Esophagus squamous epithelium (tissue), 5 donors: ENCODE data around the gene GPAT2. TPM values are rescaled to one million over a fixed set of nuclear protein-coding genes. Genes with fewer than 3 reads are reported as not detected.
"Not testable (repeated sequence)": the region's sequence is repeated elsewhere in the genome, so short reads cannot be mapped to it uniquely, and the experiment has no call there.

Experiments
- DNase-seq: peaks from one replicate; lab custom pipeline; 2025; lab: John Stamatoyannopoulos, UW
- H3K27ac ChIP-seq, 4 donors: fragments of 200-600 bp; sonication (generic); one replicate each; pipeline ENCODE4 v1.5.1; 2016 to 2019; ENCODE audit warnings: mild to moderate bottlenecking in 1 of 4
- H3K27me3 ChIP-seq, 4 donors: fragments of 200-600 bp; sonication (generic); 1 replicate in 3 of 4; 2 replicates in 1 of 4; pipeline versions ENCODE4 v1.5.1 to v1.6.0; 2017 to 2021; ENCODE audit warnings: antibody characterized with exemption in 1 of 4
- H3K36me3 ChIP-seq, 3 donors: fragments of 200-600 bp; sonication (generic); one replicate each; pipeline ENCODE4 v1.5.1; 2016 to 2019
- H3K4me1 ChIP-seq, 3 donors: fragments of 200-600 bp; sonication (generic); one replicate each; pipeline ENCODE4 v1.5.1; 2017 to 2019
- H3K4me3 ChIP-seq, 4 donors: fragments of 200-600 bp; sonication (generic); 1 replicate in 3 of 4; 2 replicates in 1 of 4; pipeline ENCODE4 v1.5.1; 2016 to 2019; ENCODE audit warnings: mild to moderate bottlenecking in 2 of 4, moderate library complexity in 1 of 4
- H3K9me3 ChIP-seq, 3 donors: fragments of 200-600 bp; sonication (generic); one replicate each; pipeline ENCODE4 v1.5.1; 2016 to 2019
- CTCF ChIP-seq, 6 experiments: fragments of 450-650 bp in 4 of 6; fragments of 200-600 bp in 2 of 6; sonication (generic) in 2 of 6; IDR thresholded peaks; one replicate each; pipeline ENCODE4 v1.5.1; 2016 to 2019; ENCODE audit warnings: antibody characterized with exemption in 6 of 6, mild to moderate bottlenecking in 4 of 6, moderate library complexity in 4 of 6
- POLR2A ChIP-seq, 4 donors: fragments of 450-650 bp; IDR thresholded peaks; one replicate each; pipeline ENCODE4 v1.6.1; 2017; ENCODE audit warnings: antibody characterized with exemption in 4 of 4, mild to moderate bottlenecking in 4 of 4, moderate library complexity in 3 of 4
- WGBS, 2 donors: methylation state at CpG; one replicate each; pipeline ENCODE4 v1.1.5; 2018; 5-methylcytosine and 5-hydroxymethylcytosine counted together
- intact Hi-C: fragments of 100-400 bp; cut with DNase I; formaldehyde crosslinking; loops from one replicate; pipeline ENCODE4 v1.15.0; 2022
- total RNA-seq, 4 donors: library from RNA; depleted of rRNA; stranded (reverse); fragments of >200 nt; gene quantifications; one replicate each; pipeline ENCODE4 v1.1.0, GENCODE V29; 2016
- donor health status: DM: yes; HTN: yes; CAD: no.

The GPAT2 gene
- total RNA-seq, 4 donors from 2014 or later, result 0.18 to 2.1 (median 0.48) TPM

GRCh38 chr2:96049049-96049916 is 14.6 kb upstream of the GPAT2 start:
- H3K27ac ChIP-seq, H3K27me3 ChIP-seq, DNase-seq, H3K4me3 ChIP-seq, H3K4me1 ChIP-seq, H3K9me3 ChIP-seq, H3K36me3 ChIP-seq, intact Hi-C loops: not testable (repeated sequence)
- no CpG with 5 or more reads among the region's 18 CpGs for WGBS, 2 donors

GRCh38 chr2:96035554-96035953 is 838 bp upstream of the GPAT2 start:
- H3K9me3 ChIP-seq, H3K36me3 ChIP-seq, H3K4me1 ChIP-seq, H3K27me3 ChIP-seq, intact Hi-C loops, H3K27ac ChIP-seq, DNase-seq, H3K4me3 ChIP-seq: not testable (repeated sequence)
- no CpG with 5 or more reads among the region's 14 CpGs for WGBS, 2 donors

- DNase-seq, H3K36me3 ChIP-seq, H3K9me3 ChIP-seq, H3K4me3 ChIP-seq, H3K27ac ChIP-seq, H3K27me3 ChIP-seq, H3K4me1 ChIP-seq, intact Hi-C loops: not testable (repeated sequence)
- whole genome bisulfite sequencing, 2 donors, result no CpG with 5 or more reads among the region's 9 CpGs
These were observed 719 bp downstream of the GPAT2 start for GRCh38 chr2:96033997-96034396.

- H3K27ac ChIP-seq, H3K9me3 ChIP-seq, H3K4me3 ChIP-seq, H3K27me3 ChIP-seq, H3K36me3 ChIP-seq, intact Hi-C loops, H3K4me1 ChIP-seq, DNase-seq: not testable (repeated sequence)
- no CpG with 5 or more reads among the region's 16 CpGs for WGBS, 2 donors
These were observed 6.9 kb downstream of the GPAT2 start for GRCh38 chr2:96027725-96028325.

- H3K27ac ChIP-seq, H3K27me3 ChIP-seq, intact Hi-C loops, H3K9me3 ChIP-seq, H3K36me3 ChIP-seq, H3K4me3 ChIP-seq, H3K4me1 ChIP-seq, DNase-seq: not testable (repeated sequence)
- 80% methylated on average over 1 of the region's 6 CpGs; no CpG with 5 or more reads in 1 of the 2 donors for WGBS, 2 donors
These were observed 9.0 kb downstream of the GPAT2 start for GRCh38 chr2:96025755-96026154.

- TF ChIP-seq POLR2A (IDR thresholded peaks at IDR 0.05) (no peak), CTCF (IDR thresholded peaks at IDR 0.05) (no peak)
These were observed 9.6 kb downstream of the GPAT2 start for GRCh38 chr2:96025194-96025492.

GRCh38 chr2:96024336-96025193 is 10.2 kb downstream of the GPAT2 start:
- no peak overlapping the region for H3K27ac ChIP-seq
- TF ChIP-seq POLR2A (IDR thresholded peaks at IDR 0.05) (no peak), CTCF (IDR thresholded peaks at IDR 0.05) (no peak)
- 60 to 70% methylated on average over 1 to 2 of the region's 27 CpGs for WGBS, 2 donors
- peaks cover 0 to 4% (median 0%) of the 10 kb centered on the region in 3 donors for H3K36me3 ChIP-seq
- no peak overlapping the region for H3K4me3 ChIP-seq
- DNase-seq, result no peak
- intact Hi-C loops, result no loop called here
- H3K4me1 ChIP-seq, result peaks cover 0 to 5% (median 0%) of the 10 kb centered on the region in 3 donors
- H3K9me3 ChIP-seq, result no peaks in the 10 kb centered on the region
- H3K27me3 ChIP-seq, result no peaks in the 10 kb centered on the region

More at GRCh38 chr2:96025194-96025492, 9.6 kb downstream of the GPAT2 start:
- no peak overlapping the region for H3K4me3 ChIP-seq
- no peak overlapping the region for H3K27ac ChIP-seq
- intact Hi-C loops, result no loop called here
- H3K27me3 ChIP-seq, result no peaks in the 10 kb centered on the region
- no peak for DNase-seq
- no peaks in the 10 kb centered on the region for H3K9me3 ChIP-seq
- WGBS, 2 donors, result 71% methylated on average over 1 of the region's 4 CpGs; no CpG with 5 or more reads in 1 of the 2 donors
- peaks cover 0 to 5% (median 0%) of the 10 kb centered on the region in 3 donors for H3K4me1 ChIP-seq
- H3K36me3 ChIP-seq, result peaks cover 0 to 4% (median 0%) of the 10 kb centered on the region in 3 donors

- DNase-seq, H3K36me3 ChIP-seq, H3K4me1 ChIP-seq, intact Hi-C loops, H3K9me3 ChIP-seq, H3K27me3 ChIP-seq, H3K27ac ChIP-seq, H3K4me3 ChIP-seq: not testable (repeated sequence)
- WGBS, 2 donors, result 100% methylated on average over 2 of the region's 7 CpGs; no CpG with 5 or more reads in 1 of the 2 donors
These were observed 11.0 kb downstream of the GPAT2 start for GRCh38 chr2:96023701-96024100.
